HG03432 (cell line): Measurements from ENCODE around the gene GLB1L.
"Not testable (repeated sequence)": the region's sequence is repeated elsewhere in the genome, so short reads cannot be mapped to it uniquely, and the experiment has no call there.

Experiments
- ATAC-seq: cut with Tn5 transposase; IDR thresholded peaks from one replicate; pipeline ENCODE4 v1.9.1; 2021; ENCODE audit warnings: mild to moderate bottlenecking, moderate library complexity; ENCODE audit not compliant: unreplicated experiment

Gene GLB1L

GRCh38 chr2:219281588-219281987 lies 36.3 kb upstream of the GLB1L start:
- no peak for ATAC-seq

DNA sequence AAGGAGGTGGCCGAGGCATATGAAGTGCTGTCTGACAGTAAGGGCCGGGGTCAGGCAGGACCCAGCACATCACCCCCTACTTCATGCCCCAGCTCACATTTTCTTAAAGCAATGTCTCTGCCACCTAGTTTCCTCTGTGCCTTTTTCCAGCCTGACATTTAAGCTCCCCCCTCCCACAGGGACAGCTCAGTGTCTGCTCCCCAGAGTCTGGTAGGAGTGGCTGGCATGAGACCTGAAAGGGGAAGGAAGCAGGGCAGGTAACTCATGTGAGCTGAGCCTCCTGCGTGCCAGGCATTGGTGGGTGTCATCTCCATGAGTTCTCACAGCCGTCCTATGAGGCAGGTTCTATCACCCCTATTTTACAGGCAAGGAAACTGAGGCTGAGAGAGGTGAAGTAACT lies 35.4 kb upstream of the GLB1L start:
- no peak for ATAC-seq

GRCh38 chr2:219279916-219280516 lies 34.8 kb upstream of the GLB1L start:
- ATAC-seq: no peak

DNA sequence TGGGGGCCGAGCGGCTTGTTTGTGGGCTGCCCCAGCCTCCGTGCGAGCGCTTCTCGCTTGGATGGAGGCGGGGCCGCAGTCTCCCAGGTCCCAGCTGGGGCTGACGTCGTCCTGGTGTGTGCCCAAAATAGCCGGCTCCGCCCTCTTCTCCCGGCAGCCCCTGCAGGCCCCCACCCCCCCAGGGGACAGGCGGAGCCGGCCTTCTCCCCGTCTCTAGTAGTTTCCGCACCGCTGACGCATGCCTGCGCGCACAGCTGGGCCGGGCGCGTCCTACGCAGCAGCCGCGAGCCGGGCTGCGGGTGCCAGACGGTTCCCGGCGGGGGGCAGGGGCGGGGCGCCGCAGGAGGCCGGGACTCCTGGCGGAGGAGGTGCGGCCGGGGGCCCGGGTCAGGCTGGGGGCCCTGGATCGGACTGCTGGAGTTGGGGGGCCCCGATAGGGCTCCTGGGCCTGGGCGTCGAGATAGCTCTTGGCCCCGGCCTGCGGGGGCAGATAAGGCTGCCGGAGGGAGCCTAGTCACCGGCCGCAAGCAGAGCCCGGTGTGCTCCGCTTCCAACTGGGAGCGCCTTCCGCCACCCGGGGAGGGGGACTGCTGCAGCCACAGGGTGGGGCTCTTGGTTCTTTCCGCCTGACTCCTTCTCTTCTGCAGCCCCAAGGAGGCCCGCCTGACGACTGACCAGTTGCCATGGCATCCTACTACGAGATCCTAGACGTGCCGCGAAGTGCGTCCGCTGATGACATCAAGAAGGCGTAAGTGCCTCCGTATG lies 34.1 kb upstream of the GLB1L start, which contains the start of gene DNAJB2:
TSS of gene DNAJB2 (plus strand) at position 216 of the 765 bp plus-strand sequence. CDS start at position 684, 468 bp downstream.
- ATAC-seq: peak; percentile 91

DNA sequence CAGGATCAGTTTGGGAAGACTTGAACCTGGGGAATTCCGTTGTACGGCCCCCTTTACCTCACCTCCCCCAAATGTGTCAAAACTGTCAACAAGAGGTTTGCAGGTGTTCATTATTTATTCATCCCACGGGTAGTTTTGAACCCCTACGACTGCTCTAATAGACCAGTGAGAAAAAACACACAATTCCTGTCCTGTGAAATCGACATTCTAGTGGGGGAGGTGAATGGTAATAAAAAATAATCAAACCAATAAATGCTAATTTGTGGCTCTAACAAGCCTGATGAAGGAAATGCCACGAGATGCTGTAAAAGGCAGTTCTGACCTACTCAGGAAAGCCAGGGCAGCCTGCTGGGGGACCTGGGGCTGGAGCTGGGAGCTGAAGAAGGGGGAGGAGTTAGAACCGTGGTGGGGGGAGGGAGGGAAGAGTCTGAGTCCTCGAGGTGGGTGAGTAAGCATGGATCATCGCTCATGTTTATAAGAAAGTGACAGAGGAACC lies 33.5 kb upstream of the GLB1L start:
- no peak for ATAC-seq

GRCh38 chr2:219277703-219278654 lies 32.7 kb upstream of the GLB1L start:
- ATAC-seq: peak; percentile 26

GRCh38 chr2:219274361-219274921 lies 29.2 kb upstream of the GLB1L start:
- ATAC-seq: no peak

- no peak for ATAC-seq
Measured at GRCh38 chr2:219273937-219274336, 28.7 kb upstream of the GLB1L start.

DNA sequence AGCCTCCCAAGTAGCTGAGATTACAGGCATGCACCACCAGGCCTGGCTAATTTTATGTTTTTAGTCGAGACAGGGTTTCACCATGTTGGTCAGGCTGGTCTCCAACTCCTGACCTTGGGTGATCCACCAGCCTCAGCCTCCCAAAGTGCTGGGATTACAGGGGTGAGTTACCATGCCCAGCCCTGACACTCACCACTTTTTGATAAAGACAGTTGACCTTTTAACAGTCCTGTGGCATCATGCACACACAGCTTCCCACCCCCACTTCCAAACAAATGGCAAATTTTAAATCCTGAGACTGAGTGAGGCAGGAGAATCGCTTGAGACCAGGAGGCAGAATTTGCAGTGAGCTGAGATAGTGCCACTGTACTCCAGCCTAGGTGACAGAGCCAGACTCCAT lies 27.8 kb upstream of the GLB1L start:
- no peak for ATAC-seq

- no peak for ATAC-seq
Measured at GRCh38 chr2:219272356-219272755, 27.1 kb upstream of the GLB1L start.

DNA sequence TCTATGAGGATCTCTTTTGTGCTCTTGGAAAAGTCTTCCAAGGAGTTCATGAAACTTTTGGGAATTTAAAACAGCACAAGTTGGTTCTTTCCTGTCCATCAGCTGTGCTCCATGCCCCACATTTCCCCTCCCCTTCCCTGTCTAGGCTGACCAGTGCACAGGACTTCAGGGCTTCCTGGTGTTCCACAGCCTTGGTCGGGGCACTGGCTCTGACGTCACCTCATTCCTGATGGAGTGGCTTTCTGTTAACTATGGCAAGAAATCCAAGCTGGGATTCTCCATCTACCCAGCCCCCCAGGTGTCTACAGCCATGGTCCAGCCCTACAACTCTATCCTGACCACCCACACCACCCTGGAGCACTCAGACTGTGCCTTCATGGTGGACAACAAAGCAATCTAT lies 25.8 kb upstream of the GLB1L start:
- ATAC-seq: no peak

GRCh38 chr2:219270055-219270372 lies 24.8 kb upstream of the GLB1L start:
- no peak for ATAC-seq

DNA sequence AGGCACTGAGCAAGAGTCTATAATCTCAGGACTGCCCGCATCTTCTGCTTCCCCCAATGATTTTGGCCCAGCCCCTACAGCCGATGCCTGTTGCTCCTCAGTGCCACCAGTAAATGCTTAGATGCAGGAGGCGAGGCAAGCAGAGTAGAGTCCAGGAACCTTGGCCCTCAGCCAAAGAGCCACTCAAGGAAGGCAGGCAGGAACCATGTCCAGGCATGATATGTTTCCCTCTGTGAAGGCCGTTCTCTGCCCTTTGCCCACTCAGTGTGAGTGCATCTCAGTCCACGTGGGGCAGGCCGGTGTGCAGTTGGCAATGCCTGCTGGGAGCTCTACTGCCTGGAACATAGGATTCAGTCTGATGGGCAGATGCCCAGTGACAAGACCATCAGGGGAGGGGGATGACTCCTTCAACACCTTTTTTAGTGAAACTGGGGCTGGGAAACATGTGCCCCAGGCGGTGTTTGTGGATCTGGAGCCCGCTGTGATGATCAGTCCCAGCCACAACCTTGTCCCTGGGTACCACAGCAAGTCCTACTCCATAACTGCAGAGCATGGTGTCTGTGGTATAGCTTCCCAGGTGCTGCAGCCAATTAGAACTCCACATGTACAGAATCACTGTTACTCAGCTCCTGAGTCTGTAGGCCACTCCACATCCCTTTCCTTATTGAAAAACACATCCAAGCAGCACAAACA lies 24.3 kb upstream of the GLB1L start:
- no peak for ATAC-seq

DNA sequence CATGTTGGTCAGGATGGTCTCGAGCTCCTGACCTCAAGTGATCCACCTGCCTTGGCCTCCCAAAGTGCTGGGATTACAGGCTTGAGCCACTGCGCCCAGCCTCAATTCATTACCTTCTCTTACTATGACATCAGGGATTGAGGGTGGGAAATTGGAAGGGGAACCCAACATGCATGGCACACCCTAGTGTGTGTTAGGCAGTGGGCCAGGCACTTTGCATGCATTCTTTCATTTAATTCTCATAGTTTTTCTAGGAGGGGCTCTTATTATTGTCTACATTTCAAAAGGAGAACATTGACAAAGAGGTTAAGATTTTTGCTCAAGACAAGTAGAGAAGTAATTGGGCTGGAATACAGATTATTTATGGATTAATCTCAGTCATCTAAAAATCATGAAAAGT lies 23.1 kb upstream of the GLB1L start:
- no peak for ATAC-seq

DNA sequence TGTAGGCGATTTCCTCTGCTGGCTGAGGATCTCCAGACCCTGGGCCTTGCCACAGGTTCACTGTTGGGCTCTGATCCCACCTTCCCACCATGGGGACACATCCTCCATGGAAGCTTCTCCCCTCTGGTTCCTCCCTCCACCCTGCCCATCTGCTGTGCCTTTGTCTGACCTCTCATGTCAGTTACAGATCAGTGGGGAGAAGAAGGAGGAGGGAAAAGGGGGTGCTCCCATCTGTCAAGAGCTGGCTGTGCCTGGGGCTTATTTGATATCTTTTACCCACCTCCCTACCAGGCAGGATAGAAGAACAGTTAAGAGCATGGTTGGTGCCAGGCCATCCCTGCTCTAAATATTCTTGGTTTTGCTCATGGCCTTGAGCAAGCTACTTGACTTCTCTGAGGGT lies 21.6 kb upstream of the GLB1L start:
- ATAC-seq: no peak

GRCh38 chr2:219266232-219266631 lies 21.0 kb upstream of the GLB1L start:
- no peak for ATAC-seq

- ATAC-seq: no peak
Measured at GRCh38 chr2:219261024-219261855, 16.0 kb upstream of the GLB1L start.

DNA sequence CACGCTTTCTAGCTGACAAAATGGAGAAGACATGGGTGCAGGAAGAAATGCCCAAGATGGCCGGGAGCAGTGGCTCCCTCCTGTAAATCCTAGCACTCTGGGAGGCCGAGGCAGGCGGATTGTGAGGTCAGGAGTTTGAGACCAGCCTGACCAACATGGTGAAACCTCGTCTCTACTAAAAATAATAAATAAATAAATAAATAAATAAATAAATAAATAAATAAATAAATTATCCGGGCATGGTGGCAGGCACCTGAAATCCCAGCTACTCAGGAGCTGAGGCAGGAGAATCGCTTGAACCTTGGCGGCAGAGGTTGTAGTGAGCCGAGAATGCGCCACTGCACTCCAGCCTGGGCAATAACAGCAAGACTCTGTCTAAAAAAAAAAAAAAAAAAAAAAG lies 13.7 kb upstream of the GLB1L start:
- not testable (repeated sequence) for ATAC-seq

DNA sequence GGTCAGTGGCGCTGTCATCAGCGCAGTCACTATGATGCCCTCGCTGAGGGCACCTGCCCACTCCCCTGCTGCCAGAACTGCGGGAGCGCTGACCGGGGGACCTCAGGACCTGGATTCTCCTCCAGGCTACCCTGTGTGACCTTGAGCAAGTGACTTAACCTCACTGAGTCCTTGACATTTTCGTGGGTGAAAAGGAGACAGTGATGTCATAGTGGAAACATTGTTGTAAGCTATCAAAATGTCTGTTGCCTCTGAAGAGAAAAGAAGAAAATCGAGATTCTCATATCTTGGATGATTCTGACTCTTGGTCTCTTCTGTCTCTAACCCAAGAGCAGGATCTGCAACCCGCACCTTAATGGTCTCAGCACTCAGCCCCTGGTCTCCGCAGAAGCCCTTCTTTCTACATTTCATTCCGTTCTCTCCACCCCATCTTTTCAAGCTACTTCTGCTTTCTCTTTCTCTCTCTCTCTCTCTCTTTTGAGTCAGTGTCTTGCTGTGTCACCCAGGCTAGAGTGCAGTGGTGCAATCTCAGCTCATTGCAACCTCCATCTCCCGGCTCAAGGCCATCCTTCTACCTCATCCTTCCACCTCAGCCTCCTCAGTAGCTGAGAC lies 9.5 kb upstream of the GLB1L start:
- ATAC-seq: peak; percentile 34
